ENCODE measurements around the gene CPM. TPM values are rescaled to one million over a fixed set of nuclear protein-coding genes. Genes with fewer than 3 reads are reported as not detected.

CPM gene
- total RNA-seq, 2 experiments from 2014 or later = 5.8 to 8.0 TPM

- Mint-ChIP-seq H3K27ac (no peak overlapping the region), H3K4me3 (no peak overlapping the region), H3K4me1 (no peaks in the 10 kb centered on the region), H3K36me3 (peaks cover 2% of the 10 kb centered on the region), H3K9me3 (no peaks in the 10 kb centered on the region), H3K27me3 (peaks cover under 1% of the 10 kb centered on the region)
- DNase-seq = no peak
Measured at GRCh38 chr12:68903511-68903910, 29.5 kb downstream of the CPM start.

- no peaks in the 10 kb centered on the region for H3K36me3 Mint-ChIP-seq
- H3K9me3 Mint-ChIP-seq = no peaks in the 10 kb centered on the region
- H3K4me3 Mint-ChIP-seq = no peak overlapping the region
- no peak for DNase-seq
- H3K27me3 Mint-ChIP-seq = peaks cover 4% of the 10 kb centered on the region
- H3K4me1 Mint-ChIP-seq = no peaks in the 10 kb centered on the region
- no peak overlapping the region for H3K27ac Mint-ChIP-seq
Measured at GRCh38 chr12:68901551-68901950, 31.4 kb downstream of the CPM start.

GRCh38 chr12:68901145-68901544 lies 31.8 kb downstream of the CPM start:
- Mint-ChIP-seq H3K27ac (no peak overlapping the region), H3K4me1 (no peaks in the 10 kb centered on the region), H3K27me3 (peaks cover 8% of the 10 kb centered on the region), H3K36me3 (no peaks in the 10 kb centered on the region), H3K4me3 (no peak overlapping the region), H3K9me3 (no peaks in the 10 kb centered on the region)
- no peak for DNase-seq

- DNase-seq = no peak
- H3K9me3 Mint-ChIP-seq = no peaks in the 10 kb centered on the region
- no peaks in the 10 kb centered on the region for H3K36me3 Mint-ChIP-seq
- H3K4me1 Mint-ChIP-seq = no peaks in the 10 kb centered on the region
- H3K27me3 Mint-ChIP-seq = peaks cover 12% of the 10 kb centered on the region
- H3K27ac Mint-ChIP-seq = no peak overlapping the region
- H3K4me3 Mint-ChIP-seq = no peak overlapping the region
Measured at GRCh38 chr12:68900241-68900640, 32.7 kb downstream of the CPM start.

GRCh38 chr12:68899251-68899771 lies 33.7 kb downstream of the CPM start:
- Mint-ChIP-seq H3K9me3 (no peaks in the 10 kb centered on the region), H3K4me1 (no peaks in the 10 kb centered on the region), H3K4me3 (no peak overlapping the region), H3K36me3 (no peaks in the 10 kb centered on the region), H3K27ac (no peak overlapping the region), H3K27me3 (peaks cover 12% of the 10 kb centered on the region)
- DNase-seq = no peak

- no peak for DNase-seq
- no peak overlapping the region for H3K4me3 Mint-ChIP-seq
Measured at GRCh38 chr12:68896881-68897540, 36.0 kb downstream of the CPM start.

GRCh38 chr12:68894276-68894855 lies 38.6 kb downstream of the CPM start:
- no peak for DNase-seq
- H3K27ac Mint-ChIP-seq = no peak overlapping the region
- H3K4me1 Mint-ChIP-seq = peaks cover 13% of the 10 kb centered on the region
- no peak overlapping the region for H3K4me3 Mint-ChIP-seq
- no peaks in the 10 kb centered on the region for H3K36me3 Mint-ChIP-seq
- peaks cover 12% of the 10 kb centered on the region for H3K27me3 Mint-ChIP-seq
- H3K9me3 Mint-ChIP-seq = no peaks in the 10 kb centered on the region

More at GRCh38 chr12:68896881-68897540, 36.0 kb downstream of the CPM start:
- Mint-ChIP-seq H3K36me3 (no peaks in the 10 kb centered on the region), H3K9me3 (no peaks in the 10 kb centered on the region), H3K27me3 (peaks cover 12% of the 10 kb centered on the region), H3K27ac (no peak overlapping the region), H3K4me1 (peaks cover 2% of the 10 kb centered on the region)

GRCh38 chr12:68893741-68894140 lies 39.2 kb downstream of the CPM start:
- H3K4me1 Mint-ChIP-seq = peaks cover 13% of the 10 kb centered on the region
- no peak overlapping the region for H3K4me3 Mint-ChIP-seq
- no peak for DNase-seq
- no peak overlapping the region for H3K27ac Mint-ChIP-seq
- H3K36me3 Mint-ChIP-seq = no peaks in the 10 kb centered on the region
- peaks cover 12% of the 10 kb centered on the region for H3K27me3 Mint-ChIP-seq
- no peaks in the 10 kb centered on the region for H3K9me3 Mint-ChIP-seq

- H3K4me3 Mint-ChIP-seq = no peak overlapping the region
- H3K27ac Mint-ChIP-seq = no peak overlapping the region
- H3K27me3 Mint-ChIP-seq = peaks cover 12% of the 10 kb centered on the region
- no peaks in the 10 kb centered on the region for H3K36me3 Mint-ChIP-seq
- H3K4me1 Mint-ChIP-seq = peaks cover 17% of the 10 kb centered on the region
- H3K9me3 Mint-ChIP-seq = no peaks in the 10 kb centered on the region
- no peak for DNase-seq
Measured at GRCh38 chr12:68893201-68893600, 39.8 kb downstream of the CPM start.

- no peak overlapping the region for H3K4me3 Mint-ChIP-seq
- no peaks in the 10 kb centered on the region for H3K9me3 Mint-ChIP-seq
- H3K4me1 Mint-ChIP-seq = peaks cover 19% of the 10 kb centered on the region
Measured at GRCh38 chr12:68891141-68891540, 41.8 kb downstream of the CPM start.

GRCh38 chr12:68890701-68891113 lies 42.3 kb downstream of the CPM start:
- peaks cover 19% of the 10 kb centered on the region for H3K4me1 Mint-ChIP-seq

More at GRCh38 chr12:68891141-68891540, 41.8 kb downstream of the CPM start:
- no peak for DNase-seq
- no peaks in the 10 kb centered on the region for H3K36me3 Mint-ChIP-seq
- H3K27ac Mint-ChIP-seq = no peak overlapping the region
- peaks cover 4% of the 10 kb centered on the region for H3K27me3 Mint-ChIP-seq

GRCh38 chr12:68888243-68888642 lies 44.7 kb downstream of the CPM start:
- DNase-seq = no peak
- Mint-ChIP-seq H3K9me3 (no peaks in the 10 kb centered on the region), H3K4me3 (no peak overlapping the region), H3K27ac (no peak overlapping the region), H3K4me1 (peaks cover 19% of the 10 kb centered on the region), H3K36me3 (no peaks in the 10 kb centered on the region), H3K27me3 (peaks cover 3% of the 10 kb centered on the region)

More at GRCh38 chr12:68890701-68891113, 42.3 kb downstream of the CPM start:
- Mint-ChIP-seq H3K36me3 (no peaks in the 10 kb centered on the region), H3K27me3 (no peaks in the 10 kb centered on the region), H3K27ac (no peak overlapping the region), H3K9me3 (no peaks in the 10 kb centered on the region), H3K4me3 (no peak overlapping the region)
- no peak for DNase-seq

GRCh38 chr12:68887641-68888040 lies 45.3 kb downstream of the CPM start:
- H3K4me1 Mint-ChIP-seq = peaks cover 19% of the 10 kb centered on the region
- H3K9me3 Mint-ChIP-seq = no peaks in the 10 kb centered on the region
- DNase-seq = no peak
- no peaks in the 10 kb centered on the region for H3K36me3 Mint-ChIP-seq
- no peak overlapping the region for H3K27ac Mint-ChIP-seq
- H3K27me3 Mint-ChIP-seq = peaks cover 3% of the 10 kb centered on the region
- H3K4me3 Mint-ChIP-seq = no peak overlapping the region

GRCh38 chr12:68886636-68887572 lies 46.1 kb downstream of the CPM start:
- Mint-ChIP-seq H3K4me1 (peaks cover 16% of the 10 kb centered on the region), H3K27me3 (peaks cover 3% of the 10 kb centered on the region), H3K4me3 (no peak overlapping the region), H3K27ac (no peak overlapping the region), H3K9me3 (no peaks in the 10 kb centered on the region), H3K36me3 (peaks cover 1% of the 10 kb centered on the region)
- DNase-seq = no peak

GRCh38 chr12:68885381-68885780 lies 47.6 kb downstream of the CPM start:
- DNase-seq = no peak
- peaks cover 8% of the 10 kb centered on the region for H3K4me1 Mint-ChIP-seq
- H3K36me3 Mint-ChIP-seq = peaks cover 1% of the 10 kb centered on the region
- H3K27me3 Mint-ChIP-seq = peaks cover 3% of the 10 kb centered on the region
- no peak overlapping the region for H3K4me3 Mint-ChIP-seq
- H3K27ac Mint-ChIP-seq = no peak overlapping the region
- no peaks in the 10 kb centered on the region for H3K9me3 Mint-ChIP-seq
